Effector CD8-positive, alpha-beta T cell (primary cell): ENCODE results near the gene BMP5.

ENCODE experiments used
- DNase-seq: peaks from one replicate; lab custom pipeline; 2025; lab: John Stamatoyannopoulos, UW

The BMP5 gene

DNA sequence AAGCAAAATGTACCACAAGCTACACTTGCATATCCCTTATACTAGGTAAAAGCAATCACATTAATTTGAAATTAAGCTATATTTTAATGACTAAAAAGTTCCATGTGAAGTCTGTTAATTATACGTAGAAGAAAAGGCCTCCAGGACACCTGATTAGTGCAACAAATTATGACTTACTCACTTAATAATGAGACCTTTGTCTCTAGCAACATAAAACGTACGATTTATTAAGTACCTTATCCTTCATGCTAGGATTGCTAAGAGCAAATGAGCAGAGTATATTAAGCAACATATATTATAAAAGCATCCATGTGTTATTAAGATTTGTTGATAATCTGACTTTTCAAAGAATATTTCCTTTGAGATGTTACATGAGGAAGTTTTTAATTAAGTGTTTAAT, 2.5 kb downstream of the BMP5 start:
- no peak for DNase-seq

DNA sequence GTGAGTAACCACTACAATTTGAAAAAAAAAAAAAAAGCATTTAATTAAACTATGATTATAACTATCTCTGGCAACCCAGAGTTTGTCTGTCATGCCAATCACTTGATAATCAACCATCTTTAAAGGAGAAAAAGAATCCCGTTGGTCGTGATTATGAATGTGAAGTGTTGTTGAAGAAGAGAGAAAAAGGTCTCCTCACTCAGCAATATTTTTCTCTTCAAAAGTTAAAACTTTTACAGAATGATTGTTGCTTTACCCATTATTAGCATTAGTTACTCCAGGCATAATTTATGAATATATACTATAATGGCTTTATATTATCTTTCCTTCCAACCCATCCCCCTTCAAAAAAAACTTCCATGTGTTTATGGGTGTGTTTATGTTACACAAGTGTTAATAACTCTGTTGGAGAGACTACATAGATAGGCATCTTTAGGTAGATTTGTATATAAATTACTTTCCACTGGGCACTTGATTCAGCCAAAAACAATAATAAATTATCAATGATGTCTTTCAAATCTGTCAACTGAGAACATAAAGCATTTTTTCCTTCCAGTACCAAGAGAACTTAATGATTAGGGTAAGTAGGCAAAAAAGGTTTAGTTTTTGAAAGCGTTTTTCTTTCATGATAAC, 5.1 kb downstream of the BMP5 start:
- no peak for DNase-seq

GRCh38 chr6:55869674-55870073, 5.7 kb downstream of the BMP5 start:
- no peak for DNase-seq

DNA sequence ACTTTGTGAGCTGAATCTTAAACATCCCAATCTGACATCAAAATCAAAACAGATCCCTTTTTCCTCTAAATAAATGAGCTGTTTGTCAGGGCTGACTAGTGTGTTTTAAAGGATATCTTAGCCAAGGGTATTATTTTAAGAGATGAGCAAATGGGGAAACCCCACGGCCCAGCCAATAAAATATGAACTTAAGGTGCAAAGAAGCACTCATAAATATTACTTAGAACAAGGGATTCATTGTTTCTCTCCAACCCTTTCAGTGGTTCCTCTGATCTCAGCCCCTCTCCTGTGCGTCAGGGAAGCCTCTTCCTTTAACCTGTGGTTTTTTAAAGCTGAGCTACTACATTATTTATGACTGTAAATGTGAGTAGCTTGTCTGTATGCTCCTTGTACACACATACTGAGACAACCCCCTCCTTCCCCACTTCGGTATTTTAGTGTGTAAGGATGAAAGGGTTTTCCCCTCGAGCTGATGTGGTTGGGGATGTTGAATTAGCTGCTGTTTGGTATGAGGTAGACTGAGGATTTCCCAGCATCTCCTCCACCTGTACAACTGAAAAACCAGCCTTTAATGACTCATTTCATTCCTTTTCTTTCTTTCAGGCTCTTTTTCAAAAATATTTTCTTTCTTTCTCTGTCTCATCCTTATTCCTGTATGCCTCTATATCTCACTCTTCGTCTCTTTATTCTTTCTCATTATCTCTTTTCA, 6.5 kb downstream of the BMP5 start:
- DNase-seq, result no peak

DNA sequence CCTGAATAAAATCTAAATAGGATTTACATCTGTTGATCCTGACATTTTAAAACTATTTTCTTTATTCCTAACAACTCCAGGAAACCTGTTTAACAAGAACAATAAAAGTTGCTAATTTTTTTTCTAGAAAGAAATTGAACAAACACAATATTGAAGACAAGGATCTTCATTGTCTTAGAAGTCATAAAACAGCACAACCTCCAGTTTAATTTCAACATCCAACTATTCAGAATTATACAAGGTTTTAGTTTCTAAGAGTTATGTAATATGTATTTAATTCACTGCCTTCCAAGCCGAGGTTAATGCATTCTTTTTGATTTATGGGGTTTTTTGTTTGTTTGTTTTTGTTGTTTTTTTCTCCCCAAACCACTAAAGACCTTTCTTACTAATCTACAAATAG, 7.2 kb downstream of the BMP5 start:
- no peak for DNase-seq

DNA sequence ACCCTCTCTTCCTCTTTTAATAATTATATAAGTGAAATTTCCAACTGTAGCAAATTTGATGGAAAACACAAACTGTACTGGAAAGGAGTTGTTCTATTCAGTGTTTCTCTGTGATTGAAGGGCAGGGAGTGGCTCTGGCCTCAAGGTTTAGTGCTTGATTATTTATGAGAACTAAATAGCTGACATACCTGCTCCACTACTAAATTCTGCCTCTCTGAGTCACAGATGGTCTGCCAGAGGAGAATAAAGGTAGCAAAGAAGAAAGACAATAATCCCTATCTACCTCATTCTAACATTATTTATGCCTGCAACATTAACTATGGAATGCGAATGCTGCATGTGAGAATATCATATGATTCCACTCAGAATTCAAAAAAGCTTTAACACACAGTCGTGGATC, 9.3 kb downstream of the BMP5 start:
- no peak for DNase-seq

- DNase-seq, result no peak
These were observed 22.1 kb downstream of the BMP5 start for GRCh38 chr6:55853008-55854001.

GRCh38 chr6:55841341-55841740, 34.0 kb downstream of the BMP5 start:
- DNase-seq, result no peak

DNA sequence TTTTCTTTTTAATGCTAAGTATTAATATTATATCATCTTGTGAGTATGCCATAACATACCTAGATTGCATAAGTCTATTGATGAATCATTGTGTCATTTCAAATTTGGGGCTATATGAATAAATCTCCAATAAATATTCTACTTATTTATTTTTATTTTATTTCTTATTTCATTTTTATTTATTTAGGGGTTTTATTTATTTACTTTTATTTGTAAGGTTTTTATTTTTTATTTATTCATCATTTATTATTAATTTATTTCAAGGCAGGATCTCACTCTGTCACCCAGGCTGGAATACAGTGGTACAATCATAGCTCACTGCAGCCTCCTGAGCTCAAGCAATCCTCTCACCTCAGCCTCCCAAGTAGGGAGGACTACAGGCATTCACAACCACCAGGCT, 36.3 kb downstream of the BMP5 start:
- no peak for DNase-seq

- DNase-seq, result no peak
These were observed 38.4 kb downstream of the BMP5 start for GRCh38 chr6:55836945-55837344.

DNA sequence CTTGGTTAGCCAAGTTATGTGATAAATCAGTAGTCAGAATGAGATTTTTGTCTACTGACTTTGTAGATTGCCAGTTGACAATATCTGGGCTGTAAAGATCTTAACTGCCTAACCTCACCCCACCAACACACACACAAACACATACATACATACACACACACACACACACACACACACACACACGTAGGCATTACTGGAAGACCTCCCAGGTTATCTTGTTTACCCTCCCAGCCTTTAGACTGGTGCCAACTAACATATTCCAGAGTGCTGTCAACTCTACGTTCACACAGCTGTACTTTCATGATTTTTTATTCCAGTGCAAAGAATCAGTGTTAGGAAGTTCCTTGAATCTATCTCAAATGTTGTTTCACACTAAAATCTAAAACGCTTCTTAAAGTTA, 38.9 kb downstream of the BMP5 start:
- no peak for DNase-seq

- no peak for DNase-seq
These were observed 40.2 kb downstream of the BMP5 start for GRCh38 chr6:55835220-55835619.

DNA sequence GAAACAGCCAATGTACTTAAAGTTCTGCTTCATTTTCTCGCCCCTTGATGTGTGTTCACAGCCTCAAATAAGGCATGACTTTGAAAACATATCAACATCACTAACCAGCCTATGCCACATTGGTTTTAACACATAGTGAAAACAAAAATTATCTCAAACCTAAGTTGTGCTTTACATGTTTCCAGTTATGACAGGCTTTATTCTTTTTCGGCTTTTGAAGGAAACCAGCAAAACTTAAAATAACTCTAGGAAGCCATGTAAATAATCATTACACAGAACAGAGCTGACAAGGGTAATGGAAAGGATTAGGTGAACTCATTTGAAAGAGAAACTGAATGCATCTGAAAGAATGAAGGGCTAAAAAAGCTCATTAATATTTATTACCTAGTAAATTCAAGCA, 42.1 kb downstream of the BMP5 start:
- no peak for DNase-seq

DNA sequence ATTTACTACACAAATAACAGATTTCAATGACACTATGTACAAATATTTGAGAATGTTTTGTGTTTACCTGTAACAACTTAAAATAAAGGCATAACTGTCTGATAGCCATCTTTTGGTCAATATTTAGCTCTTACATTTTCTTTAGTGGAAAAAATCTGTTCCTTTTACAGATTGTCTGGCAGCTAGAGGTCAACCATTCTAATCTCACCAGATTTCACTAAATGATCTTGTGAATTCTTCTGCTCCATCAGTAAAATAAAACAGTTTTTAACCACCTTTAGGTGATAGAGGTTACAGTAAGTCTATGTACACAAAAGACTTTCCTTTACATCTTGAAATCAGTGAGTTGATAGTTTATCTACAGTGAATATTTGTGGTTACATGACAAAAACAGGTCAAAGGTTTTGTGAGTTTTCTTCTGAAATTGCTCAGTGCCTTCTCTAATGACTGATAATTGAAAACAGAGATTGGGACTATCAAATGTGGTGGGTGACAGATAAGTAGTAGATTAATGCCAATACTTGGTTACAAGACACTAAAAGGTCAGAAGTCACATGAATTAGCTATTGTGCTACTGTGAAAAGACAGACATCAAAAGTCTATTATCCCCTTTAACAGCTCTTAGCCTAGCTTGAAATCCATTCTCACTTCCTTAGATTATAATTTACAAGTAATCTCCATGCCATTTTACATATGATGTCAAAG, 47.4 kb downstream of the BMP5 start:
- DNase-seq, result no peak

- no peak for DNase-seq
These were observed 48.4 kb downstream of the BMP5 start for GRCh38 chr6:55826941-55827340.

- DNase-seq, result no peak
These were observed 49.9 kb downstream of the BMP5 start for GRCh38 chr6:55825402-55826051.

- no peak for DNase-seq
These were observed 52.6 kb downstream of the BMP5 start for GRCh38 chr6:55822815-55823214.

DNA sequence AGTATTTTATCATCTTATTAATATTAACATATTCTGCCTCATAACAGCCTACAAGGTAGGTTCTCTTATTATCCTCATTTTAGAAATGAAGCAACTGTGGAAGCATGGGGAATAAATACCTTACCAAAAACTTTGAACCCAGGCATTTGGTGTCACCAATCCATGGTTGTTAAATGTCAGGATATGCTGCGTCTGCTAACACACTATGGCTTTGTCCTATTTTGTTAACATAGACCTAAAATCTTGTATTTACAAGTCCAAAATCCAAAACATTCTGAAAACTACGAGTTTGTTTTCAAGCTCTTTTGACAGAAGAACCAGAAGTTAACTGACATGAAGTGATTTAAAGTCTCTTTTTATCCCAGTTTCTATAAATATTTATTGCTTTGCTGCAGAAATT, 53.4 kb downstream of the BMP5 start:
- no peak for DNase-seq

DNA sequence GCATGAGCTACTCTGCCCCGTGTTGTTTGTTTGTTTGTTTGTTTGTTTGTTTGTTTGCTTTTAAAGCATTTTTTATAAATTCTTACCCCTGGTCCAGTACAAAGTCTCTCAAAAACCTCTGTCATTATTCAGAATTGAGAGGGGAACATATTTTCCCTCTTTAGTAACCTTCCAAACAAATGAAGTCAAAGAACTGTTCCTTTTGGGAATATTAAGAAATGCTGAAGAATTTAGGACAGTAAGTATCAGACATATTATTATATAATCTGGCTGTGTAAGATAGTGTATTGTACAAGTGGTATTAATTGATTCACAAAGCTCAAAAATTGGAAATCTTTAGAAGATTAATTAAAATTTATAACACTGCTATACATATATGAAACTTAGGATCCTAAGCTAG, 54.7 kb downstream of the BMP5 start:
- no peak for DNase-seq

DNA sequence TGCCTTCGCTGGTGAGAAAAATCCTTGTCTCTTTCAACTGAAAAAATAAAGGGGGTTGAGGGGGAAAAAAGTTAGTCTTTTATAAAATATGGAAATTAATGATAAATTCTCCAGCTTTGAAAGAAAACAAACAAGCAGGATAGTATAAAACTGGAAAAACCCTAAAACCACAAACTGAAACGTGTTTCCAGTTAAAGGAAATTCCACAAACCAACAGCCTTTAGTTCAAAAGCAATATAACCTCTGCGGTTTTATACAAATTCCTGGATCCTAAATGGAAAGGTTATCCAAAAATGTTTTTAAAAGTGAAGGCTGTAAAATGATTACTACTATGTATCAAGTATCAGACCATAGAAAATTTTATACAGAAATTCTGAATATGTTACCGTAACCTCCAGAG, 55.6 kb downstream of the BMP5 start:
- DNase-seq, result no peak

DNA sequence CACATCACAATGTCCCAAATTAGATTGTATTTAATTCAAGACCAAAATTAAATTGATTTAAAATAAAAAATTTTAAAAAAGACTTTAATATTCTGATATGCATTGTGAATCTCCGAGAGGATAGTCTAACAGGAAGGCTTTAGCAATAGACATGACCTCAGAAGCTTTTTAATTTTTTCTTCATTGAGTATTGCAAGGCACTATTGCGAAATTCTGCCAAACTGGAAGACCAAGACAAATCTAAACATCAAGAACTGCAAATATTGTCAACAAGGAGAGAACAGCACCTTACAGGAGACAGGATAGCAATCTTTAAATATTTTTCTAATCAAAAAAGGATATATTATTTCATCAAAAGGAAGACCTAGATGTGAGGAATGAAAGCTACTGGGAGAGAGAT, 56.9 kb downstream of the BMP5 start:
- no peak for DNase-seq

DNA sequence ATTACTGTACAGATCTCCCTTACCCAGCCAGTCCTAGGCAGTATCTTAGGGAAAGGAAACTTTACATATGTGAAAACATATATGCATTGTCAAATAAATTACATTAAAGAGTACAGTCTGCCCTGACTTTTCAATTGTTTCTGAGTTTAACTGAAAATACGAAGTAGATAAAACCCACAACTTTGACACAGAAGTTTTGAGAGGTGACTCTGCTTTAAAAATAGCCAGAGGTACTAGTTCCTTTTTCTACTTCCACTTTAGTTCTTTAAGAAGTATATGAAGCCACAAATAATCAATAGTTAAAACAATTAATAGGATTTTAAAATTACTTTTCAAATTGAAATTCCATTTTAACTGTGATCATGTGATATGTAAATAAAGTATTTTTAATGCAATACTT, 62.9 kb downstream of the BMP5 start:
- no peak for DNase-seq
